H1 (cell line): ENCODE data around the gene SLCO4A1. TPM values are rescaled to one million over a fixed set of nuclear protein-coding genes. Genes with fewer than 3 reads are reported as not detected.

Experiments
- BACH1 ChIP-seq: IDR thresholded peaks from 2 replicates; pipeline ENCODE4 v1.6.1; 2012; ENCODE audit warnings: low read length, improper control_type of control experiment
- CREB1 ChIP-seq: IDR thresholded peaks from 2 replicates; pipeline ENCODE4 v1.6.1; 2012; ENCODE audit warnings: inconsistent platforms
- EGR1 ChIP-seq: IDR thresholded peaks from 2 replicates; pipeline ENCODE4 v1.6.1; 2011; ENCODE audit warnings: low read depth, low read length, borderline replicate concordance
- FOSL1 ChIP-seq: IDR thresholded peaks from 2 replicates; pipeline ENCODE4 v1.6.1; 2011; ENCODE audit warnings: mild to moderate bottlenecking, low read depth, low read length, moderate library complexity; ENCODE audit not compliant: insufficient read depth
- KDM1A ChIP-seq: fragments of 200-600, 300-600 bp; sonication (generic); IDR thresholded peaks from 2 replicates; pipeline ENCODE4 v1.7.1; 2016; ENCODE audit warnings: mild to moderate bottlenecking, low read length, borderline replicate concordance
- RAD21 ChIP-seq, 2 experiments: IDR thresholded peaks in 1 of 2; conservative IDR thresholded peaks in 1 of 2; 2 replicates each; pipeline ENCODE4 v1.6.1; 2011; ENCODE audit warnings: low read depth in 2 of 2, low read length in 2 of 2, improper control_type of control experiment in 1 of 2, inconsistent platforms in 1 of 2, mild to moderate bottlenecking in 1 of 2, moderate library complexity in 1 of 2
- RXRA ChIP-seq: IDR thresholded peaks from 2 replicates; pipeline ENCODE4 v1.6.1; 2011; ENCODE audit warnings: low read depth, mild to moderate bottlenecking, low read length, moderate library complexity; ENCODE audit not compliant: insufficient read depth
- SUZ12 ChIP-seq: fragments of 200-600 bp; sonication (generic); IDR thresholded peaks from 2 replicates; pipeline ENCODE4 v1.6.1; 2012; ENCODE audit warnings: mild to moderate bottlenecking, inconsistent platforms, low read length, moderate library complexity, mixed read lengths
- polyA plus RNA-seq, 7 experiments: library from polyadenylated mRNA; depleted of rRNA in 3 of 7; stranded (reverse) in 5 of 7; unstranded in 2 of 7; fragments of >200 nt in 5 of 7; fragments of 200-250 nt in 2 of 7; gene quantifications; 1 replicate in 5 of 7; 2 replicates in 1 of 7; 4 replicates in 1 of 7; pipeline versions ENCODE4 v1.2.1 to v1.2.3, GENCODE V29; 2011 to 2013; ENCODE audit warnings: missing spikeins in 2 of 7, mixed read lengths in 2 of 7
- total RNA-seq: library from RNA; stranded (reverse); fragmentation: NEBNext Ultra II Directional; extraction: Animal tissue kit (Norgen Biotek cat#: 25700); gene quantifications from 2 replicates; pipeline ENCODE4 v1.2.1, GENCODE V29; 2021
- TF ChIP-seq, protein P1 (sequence below), 3 experiments: IDR thresholded peaks; 1 replicate in 2 of 3; 2 replicates in 1 of 3; pipeline versions ENCODE4 v1.5.1 to v1.6.1; 2011; ENCODE audit warnings: low read length in 3 of 3, mild to moderate bottlenecking in 3 of 3, inconsistent platforms in 2 of 3, low read depth in 1 of 3, moderate library complexity in 1 of 3; ENCODE audit not compliant: insufficient read depth in 1 of 3; ENCODE audit errors: control extremely low read depth in 1 of 3

The SLCO4A1 gene
- total and polyA plus RNA-seq, 2 of the 8 experiments (the other 6 are each of a cell fraction or from before 2014, with no cell fraction given), result 10.5 to 18.5 TPM

DNA sequence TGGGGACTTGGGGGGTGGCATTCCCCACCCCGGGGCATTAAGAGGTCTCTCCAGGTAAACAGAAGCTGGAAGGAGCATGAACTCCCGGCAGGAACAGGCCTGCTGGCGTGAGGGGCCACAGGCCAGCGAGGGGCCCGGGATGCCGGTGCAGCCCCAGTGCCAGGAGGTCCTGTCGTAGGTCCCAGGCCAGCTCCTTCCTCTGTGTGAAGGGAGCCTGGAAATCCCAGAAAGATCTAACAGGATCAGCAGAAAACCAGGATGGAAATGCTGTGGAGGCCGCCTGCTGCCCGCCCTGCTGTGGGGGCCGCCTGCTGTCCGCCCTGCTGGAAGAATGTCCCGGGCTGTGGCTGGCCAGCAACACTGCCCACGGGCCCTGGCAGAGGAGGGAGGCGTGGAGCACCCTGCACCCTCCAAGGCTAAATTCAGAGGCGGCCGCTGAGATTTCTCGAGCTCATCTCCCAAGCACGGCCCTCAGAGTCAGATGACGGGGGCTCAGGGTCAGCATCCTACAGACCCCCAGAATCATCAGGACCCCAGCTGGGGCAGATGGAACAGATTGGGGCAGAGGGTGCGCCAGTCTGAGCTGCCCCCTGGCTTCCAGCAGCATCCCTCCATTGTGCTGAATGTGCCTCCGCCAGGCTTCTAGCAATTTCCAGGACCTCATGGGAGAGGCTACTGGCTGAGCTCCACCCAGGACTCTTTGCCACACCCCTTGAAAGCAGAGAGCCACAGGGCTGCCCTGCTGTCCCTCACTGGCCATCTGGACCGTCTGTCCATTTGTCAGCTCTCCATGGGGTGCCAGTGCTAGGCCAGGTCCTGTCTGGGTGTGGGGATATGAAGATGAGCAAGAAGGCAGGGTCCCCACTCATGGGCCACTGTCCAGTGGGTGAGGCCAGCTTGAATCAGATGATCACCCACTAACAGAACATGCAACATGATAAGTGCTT is 32.2 kb upstream of the SLCO4A1 start (continued):
- TF ChIP-seq KDM1A (no peak), BACH1 (no peak), FOSL1 (no peak), RXRA (no peak), SUZ12 (no peak), CREB1 (no peak), RAD21 (IDR thresholded peaks at IDR 0.05 in 1 of 2, conservative IDR thresholded peaks at IDR 0.05 in 1 of 2; ENCODE audit: low read depth in 2 of 2, low read length in 2 of 2) (no peak), EGR1 (no peak)
- TF ChIP-seq, protein P1, sequence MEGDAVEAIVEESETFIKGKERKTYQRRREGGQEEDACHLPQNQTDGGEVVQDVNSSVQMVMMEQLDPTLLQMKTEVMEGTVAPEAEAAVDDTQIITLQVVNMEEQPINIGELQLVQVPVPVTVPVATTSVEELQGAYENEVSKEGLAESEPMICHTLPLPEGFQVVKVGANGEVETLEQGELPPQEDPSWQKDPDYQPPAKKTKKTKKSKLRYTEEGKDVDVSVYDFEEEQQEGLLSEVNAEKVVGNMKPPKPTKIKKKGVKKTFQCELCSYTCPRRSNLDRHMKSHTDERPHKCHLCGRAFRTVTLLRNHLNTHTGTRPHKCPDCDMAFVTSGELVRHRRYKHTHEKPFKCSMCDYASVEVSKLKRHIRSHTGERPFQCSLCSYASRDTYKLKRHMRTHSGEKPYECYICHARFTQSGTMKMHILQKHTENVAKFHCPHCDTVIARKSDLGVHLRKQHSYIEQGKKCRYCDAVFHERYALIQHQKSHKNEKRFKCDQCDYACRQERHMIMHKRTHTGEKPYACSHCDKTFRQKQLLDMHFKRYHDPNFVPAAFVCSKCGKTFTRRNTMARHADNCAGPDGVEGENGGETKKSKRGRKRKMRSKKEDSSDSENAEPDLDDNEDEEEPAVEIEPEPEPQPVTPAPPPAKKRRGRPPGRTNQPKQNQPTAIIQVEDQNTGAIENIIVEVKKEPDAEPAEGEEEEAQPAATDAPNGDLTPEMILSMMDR (IDR thresholded peaks at IDR 0.05; ENCODE audit: control extremely low read depth in 1 of 3, insufficient read depth in 1 of 3, low read depth in 1 of 3, low read length in 3 of 3), result no peak
